GM19455 (cell line): Measurements from ENCODE around the gene TRPM8.

ENCODE experiments used
- ATAC-seq: cut with Tn5 transposase; IDR thresholded peaks from one replicate; pipeline ENCODE4 v1.9.1; 2021; ENCODE audit not compliant: unreplicated experiment

TRPM8 gene

GRCh38 chr2:233996461-233996860 lies 79.3 kb downstream of the TRPM8 start:
- no peak for ATAC-seq

GRCh38 chr2:233997707-233998106 lies 80.5 kb downstream of the TRPM8 start:
- ATAC-seq: no peak

- ATAC-seq: no peak
Measured at GRCh38 chr2:233999182-233999581, 82.0 kb downstream of the TRPM8 start.

- no peak for ATAC-seq
Measured at GRCh38 chr2:234001380-234002160, 84.4 kb downstream of the TRPM8 start.

- no peak for ATAC-seq
Measured at GRCh38 chr2:234002281-234002680, 85.1 kb downstream of the TRPM8 start.

GRCh38 chr2:234003972-234004617 lies 86.9 kb downstream of the TRPM8 start:
- ATAC-seq: no peak

- ATAC-seq: no peak
Measured at GRCh38 chr2:234005126-234005525, 88.0 kb downstream of the TRPM8 start.

- ATAC-seq: no peak
Measured at GRCh38 chr2:234006501-234006900, 89.3 kb downstream of the TRPM8 start.

- ATAC-seq: no peak
Measured at GRCh38 chr2:234014427-234014826, 97.3 kb downstream of the TRPM8 start.

GRCh38 chr2:234015861-234016260 lies 98.7 kb downstream of the TRPM8 start:
- ATAC-seq: no peak

GRCh38 chr2:234019896-234020295 lies 102.7 kb downstream of the TRPM8 start:
- no peak for ATAC-seq

- ATAC-seq: no peak
Measured at GRCh38 chr2:234020332-234020731, 103.2 kb downstream of the TRPM8 start.

GRCh38 chr2:234022424-234022823 lies 105.3 kb downstream of the TRPM8 start:
- no peak for ATAC-seq

GRCh38 chr2:234024304-234024703 lies 107.1 kb downstream of the TRPM8 start:
- ATAC-seq: no peak

- no peak for ATAC-seq
Measured at GRCh38 chr2:234025466-234025865, 108.3 kb downstream of the TRPM8 start.

- no peak for ATAC-seq
Measured at GRCh38 chr2:234025891-234026401, 108.8 kb downstream of the TRPM8 start.

- no peak for ATAC-seq
Measured at GRCh38 chr2:234026693-234027254, 109.6 kb downstream of the TRPM8 start.

- no peak for ATAC-seq
Measured at GRCh38 chr2:234027641-234028040, 110.5 kb downstream of the TRPM8 start.

- ATAC-seq: no peak
Measured at GRCh38 chr2:234029150-234029733, 112.1 kb downstream of the TRPM8 start.

GRCh38 chr2:234031207-234031606 lies 114.0 kb downstream of the TRPM8 start:
- ATAC-seq: no peak

- no peak for ATAC-seq
Measured at GRCh38 chr2:234032279-234032856, 115.2 kb downstream of the TRPM8 start.
